GM10847 (cell line): ENCODE results near the gene FBXW4.

Experiments
- POLR2A ChIP-seq: IDR thresholded peaks from 2 replicates; pipeline ENCODE4 v1.6.1; 2011; ENCODE audit not compliant: insufficient read length; ENCODE audit errors: extremely low read depth

FBXW4 gene

DNA sequence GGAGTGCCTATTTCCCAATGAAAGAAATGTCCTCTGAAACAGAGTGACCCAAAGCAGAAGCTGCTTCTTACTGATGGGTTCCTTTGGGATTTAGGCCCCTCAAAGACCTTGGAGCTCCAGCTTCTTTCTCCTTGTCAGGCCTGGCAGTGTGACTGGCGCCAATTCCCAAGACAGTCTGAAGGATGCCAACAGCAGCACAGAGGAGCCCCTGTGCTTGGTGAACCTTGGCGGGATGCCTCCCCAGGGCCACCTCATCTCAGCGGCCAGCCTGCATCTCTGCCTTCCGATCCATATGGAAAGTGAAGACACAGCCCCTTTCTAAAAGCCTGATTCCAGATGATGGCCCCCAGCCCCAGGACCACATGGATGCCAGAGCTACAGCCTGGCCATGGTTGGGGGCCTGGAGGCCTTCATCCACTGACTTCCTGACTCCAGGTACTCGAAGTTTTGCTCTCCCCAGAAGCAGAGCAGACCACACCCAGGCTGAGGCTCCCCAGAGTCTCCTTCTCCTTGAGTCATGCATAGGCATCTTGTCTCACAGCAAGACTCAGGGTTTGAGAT, 45.4 kb downstream of the FBXW4 start:
- no peak for TF ChIP-seq POLR2A

DNA sequence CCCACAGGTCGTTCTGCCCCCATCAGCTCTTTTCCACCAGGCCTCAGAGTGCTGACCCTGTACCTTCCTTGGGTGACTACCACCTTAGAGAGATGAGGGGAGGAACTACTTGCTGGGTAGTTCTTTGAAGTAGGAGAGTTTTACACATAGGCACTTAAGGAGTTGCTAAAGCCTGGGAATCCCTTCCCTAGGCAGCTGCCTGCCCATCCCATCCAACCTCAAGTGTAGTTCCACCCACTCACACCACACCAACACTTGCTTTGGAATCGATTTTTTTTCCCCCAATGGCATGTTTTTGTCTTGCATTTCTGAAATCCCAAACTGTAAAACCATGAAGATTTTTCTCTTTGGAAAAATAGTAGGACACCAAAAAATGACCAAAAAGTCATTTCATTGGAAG, 47.7 kb downstream of the FBXW4 start:
- TF ChIP-seq POLR2A = no peak

- TF ChIP-seq POLR2A = no peak
Measured at GRCh38 chr10:101646364-101646763, 48.6 kb downstream of the FBXW4 start.

GRCh38 chr10:101645659-101646058, 49.3 kb downstream of the FBXW4 start:
- no peak for TF ChIP-seq POLR2A

DNA sequence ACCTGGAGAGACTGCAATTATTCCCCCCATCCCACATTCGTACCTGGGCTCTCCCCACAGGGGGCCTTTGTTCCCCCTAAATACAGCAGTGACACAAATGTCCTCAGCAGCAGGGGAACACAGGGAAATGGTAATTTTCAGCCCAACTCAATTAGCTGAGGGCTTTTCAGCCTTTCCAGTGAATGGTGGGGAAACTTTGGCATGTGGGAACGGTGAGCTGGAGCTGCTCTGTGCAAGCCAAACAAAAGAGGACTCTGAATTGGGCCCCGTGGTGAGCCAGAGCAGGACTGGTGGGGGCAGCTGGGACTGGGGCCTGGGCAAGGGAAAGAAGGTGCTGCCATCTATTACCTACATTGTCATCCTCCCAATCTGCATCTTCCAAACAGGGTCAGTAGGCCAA, 51.0 kb downstream of the FBXW4 start:
- TF ChIP-seq POLR2A = no peak

DNA sequence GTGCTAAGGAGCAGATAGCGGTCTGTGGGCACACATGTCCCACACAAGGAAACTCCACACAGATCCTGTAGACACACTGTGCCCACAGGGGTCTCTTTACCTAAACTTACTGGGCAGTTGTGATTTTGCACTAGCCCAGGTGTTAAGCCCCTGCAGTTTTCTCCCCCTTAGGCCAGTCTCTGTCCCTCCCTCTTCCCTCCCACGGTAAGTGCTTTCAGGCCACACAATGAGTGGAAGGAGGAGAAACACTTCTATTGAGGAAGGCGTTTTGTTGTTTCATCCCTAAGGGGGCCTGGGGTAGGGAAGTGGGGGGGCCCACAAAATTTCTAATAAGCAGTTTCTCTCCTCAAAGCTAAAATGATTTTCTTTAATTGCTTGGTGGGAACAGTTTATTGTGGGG, 51.4 kb downstream of the FBXW4 start:
- no peak for TF ChIP-seq POLR2A

GRCh38 chr10:101639141-101639900, 55.6 kb downstream of the FBXW4 start:
- no peak for TF ChIP-seq POLR2A

GRCh38 chr10:101631821-101632475, 63.0 kb downstream of the FBXW4 start:
- TF ChIP-seq POLR2A = no peak

GRCh38 chr10:101630633-101630920, 64.4 kb downstream of the FBXW4 start:
- no peak for TF ChIP-seq POLR2A

DNA sequence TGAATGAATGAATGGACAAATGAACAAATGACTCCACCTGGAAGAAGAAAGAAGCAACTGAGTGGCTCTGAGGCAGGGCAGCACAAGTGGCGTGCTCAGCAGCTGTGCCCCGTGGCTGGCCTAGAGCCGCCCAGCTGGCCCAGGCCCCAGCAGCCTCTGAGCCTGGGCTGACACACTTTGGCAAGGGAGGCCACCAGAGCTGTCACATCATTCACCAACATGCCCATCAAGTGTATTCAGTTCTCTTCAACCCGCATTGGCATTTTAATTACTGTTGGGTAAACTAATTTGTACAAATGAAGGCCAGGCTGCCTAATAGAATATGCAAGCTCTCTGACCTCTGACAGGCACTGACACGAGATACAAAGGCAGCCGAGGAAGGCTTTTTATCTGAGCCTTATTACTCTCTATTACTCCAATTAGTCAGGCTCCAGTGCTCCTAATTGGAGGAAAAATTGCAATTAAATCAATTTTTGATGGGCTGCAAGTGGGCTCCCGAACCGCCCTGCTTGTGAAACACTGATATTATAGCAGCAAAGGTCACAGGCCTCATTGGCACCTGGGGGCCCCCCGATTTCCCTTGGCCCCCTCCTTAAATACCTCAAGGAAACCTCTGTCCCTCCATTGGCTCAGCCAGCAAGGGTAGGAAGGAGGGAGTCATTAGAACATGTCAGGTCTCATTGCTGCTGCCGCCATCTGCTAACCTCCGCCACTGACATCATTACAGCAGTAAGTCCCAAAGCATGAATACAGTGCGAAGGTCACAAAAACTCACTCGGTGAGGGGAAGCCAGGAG, 64.9 kb downstream of the FBXW4 start:
- TF ChIP-seq POLR2A = no peak

DNA sequence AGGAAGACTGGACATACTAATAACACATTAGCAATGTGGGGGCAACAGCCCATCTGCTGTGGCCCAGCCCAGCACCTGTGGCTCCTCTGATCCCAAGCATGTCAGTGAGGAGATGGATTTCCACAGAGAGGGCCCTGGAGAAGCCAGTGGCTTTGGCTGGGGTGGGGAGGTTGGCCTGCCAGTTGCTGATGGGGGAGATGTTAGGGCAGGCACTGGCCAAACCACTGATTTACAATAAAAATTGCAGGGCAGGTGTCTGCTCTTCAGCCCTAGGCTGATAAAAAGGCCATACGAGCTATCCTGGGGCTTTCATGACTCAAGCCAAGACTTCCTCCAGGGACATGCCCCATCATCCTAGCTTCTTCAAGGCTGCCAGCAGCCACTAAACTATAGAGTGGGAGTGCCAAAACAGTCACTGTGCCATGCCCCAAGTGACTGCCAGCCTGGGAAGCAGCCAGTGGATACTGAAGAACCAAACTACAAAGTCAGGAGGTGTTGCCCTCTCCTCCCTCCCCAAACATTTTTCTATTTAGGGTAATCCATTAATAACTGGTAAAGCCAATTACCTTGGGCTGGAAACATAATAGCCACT, 69.1 kb downstream of the FBXW4 start:
- no peak for TF ChIP-seq POLR2A

GRCh38 chr10:101624526-101625102, 70.4 kb downstream of the FBXW4 start:
- no peak for TF ChIP-seq POLR2A

- TF ChIP-seq POLR2A = no peak
Measured at GRCh38 chr10:101623528-101623927, 71.4 kb downstream of the FBXW4 start.

DNA sequence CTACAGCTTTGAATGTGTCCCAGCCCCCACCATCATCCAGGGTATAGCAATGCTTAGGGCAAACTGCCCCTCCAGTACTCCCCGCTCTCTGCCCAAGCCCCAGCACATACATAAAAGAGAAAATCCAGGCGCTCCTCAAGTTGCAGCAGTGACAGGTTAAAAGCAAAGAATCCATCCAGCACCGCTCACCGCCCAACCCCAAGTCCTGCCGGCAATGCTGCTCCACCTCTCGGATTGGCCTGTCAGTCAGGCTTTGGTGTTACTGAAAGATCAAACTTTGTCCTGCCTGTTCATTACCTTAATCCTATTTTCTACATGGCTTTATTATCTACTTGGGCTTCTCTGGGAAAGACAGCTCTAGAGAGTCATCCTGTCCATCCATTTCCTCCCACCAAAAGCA, 75.0 kb downstream of the FBXW4 start:
- TF ChIP-seq POLR2A = no peak

GRCh38 chr10:101618871-101619270, 76.1 kb downstream of the FBXW4 start:
- no peak for TF ChIP-seq POLR2A

GRCh38 chr10:101617824-101618568, 77.0 kb downstream of the FBXW4 start:
- TF ChIP-seq POLR2A = no peak
